Left lung (tissue), 10 donors: Measurements from ENCODE around the gene ZFHX3. TPM values are rescaled to one million over a fixed set of nuclear protein-coding genes. Genes with fewer than 3 reads are reported as not detected.

Source experiments
- ATAC-seq: fragments of 200-7000 bp; cut with Tn5 transposase; one replicate; pipeline ENCODE4 v1.9.1; 2020; ENCODE audit warnings: moderate library complexity
- DNase-seq, 4 donors: peaks; one replicate each; pipeline ENCODE4 v3.0.0-alpha.2; 2013 to 2020
- H3K27ac ChIP-seq, 2 donors: fragments of 200-600 bp; sonication (generic) in 1 of 2; one replicate each; pipeline versions ENCODE4 v1.5.0 to v1.8.0; 2020 to 2021
- H3K27me3 ChIP-seq, 2 donors: fragments of 200-600 bp; sonication (generic) in 1 of 2; one replicate each; pipeline versions ENCODE4 v1.5.0 to v1.8.0; 2020 to 2021
- H3K36me3 ChIP-seq, 2 donors: fragments of 200-600 bp; sonication (generic) in 1 of 2; one replicate each; pipeline versions ENCODE4 v1.5.0 to v1.8.0; 2020 to 2021
- H3K4me1 ChIP-seq, 2 donors: fragments of 200-600 bp; one replicate each; pipeline ENCODE4 v1.8.0; 2021
- H3K4me3 ChIP-seq, 2 donors: fragments of 200-600 bp; sonication (generic) in 1 of 2; one replicate each; pipeline versions ENCODE4 v1.5.0 to v1.8.0; 2020 to 2021; ENCODE audit warnings: mild to moderate bottlenecking in 1 of 2
- H3K9me3 ChIP-seq, 2 donors: fragments of 200-600 bp; sonication (generic) in 1 of 2; one replicate each; pipeline versions ENCODE4 v1.5.0 to v1.8.0; 2020 to 2021
- CTCF ChIP-seq, 2 donors: fragments of 200-600 bp; sonication (generic) in 1 of 2; IDR thresholded peaks; one replicate each; pipeline versions ENCODE4 v1.5.0 to v1.8.0; 2021; ENCODE audit warnings: antibody characterized with exemption in 2 of 2
- intact Hi-C, 2 donors: fragments of 100-400 bp; cut with DNase I; formaldehyde crosslinking; loops; one replicate each; pipeline versions ENCODE4 v1.11.2 to v1.14.2; 2022
- polyA plus RNA-seq, 6 donors: library from polyadenylated mRNA; unstranded; fragments of 120-200 nt; gene quantifications; one replicate each; pipeline ENCODE4 v1.2.1, GENCODE V29; 2013; ENCODE audit not compliant: insufficient read length in 6 of 6
- total RNA-seq, 2 donors: library from RNA; stranded (reverse); fragmentation: NEBNext Ultra II Directional; extraction: Animal tissue kit (Norgen Biotek cat#: 25700); gene quantifications; one replicate each; pipeline ENCODE4 v1.2.1, GENCODE V29; 2021
- donor health status: DM: no; HTN: yes; CAD: no.
- donor health status: DM: no; HTN: no; CAD: no.

Gene ZFHX3
- total and polyA plus RNA-seq, 8 donors: 21.4 to 34.7 (median 32.2) TPM

DNA sequence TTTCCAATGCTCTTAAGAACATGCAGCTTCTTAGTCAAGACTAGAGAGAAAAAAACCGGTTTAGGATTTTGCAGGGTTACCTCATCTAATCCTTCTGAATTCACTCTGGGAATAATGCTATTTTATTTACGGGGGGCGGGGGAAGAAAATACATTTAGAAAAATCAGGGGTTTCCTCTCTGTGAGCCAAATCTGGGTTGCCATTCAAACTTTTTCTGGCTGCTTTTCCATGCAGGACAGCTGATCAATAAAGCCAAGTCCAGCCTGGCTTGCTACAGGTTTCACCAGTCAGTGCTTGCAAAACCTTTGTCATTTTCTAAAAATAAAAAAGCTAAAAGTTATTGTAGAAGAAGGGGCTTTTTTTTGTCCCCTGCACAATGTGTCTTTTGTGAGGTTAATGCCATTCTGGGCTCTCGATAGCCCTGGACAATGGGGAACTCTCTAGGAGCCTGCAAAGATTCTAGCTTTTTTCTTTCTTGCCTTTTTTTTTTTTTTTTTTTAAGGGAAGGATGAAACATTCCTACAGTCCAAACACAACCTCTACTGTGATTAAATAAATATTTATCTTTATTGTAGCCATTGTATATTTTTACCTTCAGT is 13.1 kb upstream of the ZFHX3 start:
- no peak for DNase-seq
- Histone ChIP-seq H3K4me1 (peaks cover 7 to 42% of the 10 kb centered on the region in 2 donors), H3K4me3 (no peak overlapping the region), H3K36me3 (no peaks in the 10 kb centered on the region), H3K9me3 (no peaks in the 10 kb centered on the region), H3K27ac (no peak overlapping the region), H3K27me3 (peaks cover 14 to 87% of the 10 kb centered on the region in 2 donors)
- no peak for TF ChIP-seq CTCF (IDR thresholded peaks at IDR 0.05)
- intact Hi-C loops: loop anchor here in 1 of 2 donors (10.0 kb wide), 2 partner anchors 104 to 226 kb away; no protein-coding TSS in a partner anchor
- no peak for ATAC-seq

DNA sequence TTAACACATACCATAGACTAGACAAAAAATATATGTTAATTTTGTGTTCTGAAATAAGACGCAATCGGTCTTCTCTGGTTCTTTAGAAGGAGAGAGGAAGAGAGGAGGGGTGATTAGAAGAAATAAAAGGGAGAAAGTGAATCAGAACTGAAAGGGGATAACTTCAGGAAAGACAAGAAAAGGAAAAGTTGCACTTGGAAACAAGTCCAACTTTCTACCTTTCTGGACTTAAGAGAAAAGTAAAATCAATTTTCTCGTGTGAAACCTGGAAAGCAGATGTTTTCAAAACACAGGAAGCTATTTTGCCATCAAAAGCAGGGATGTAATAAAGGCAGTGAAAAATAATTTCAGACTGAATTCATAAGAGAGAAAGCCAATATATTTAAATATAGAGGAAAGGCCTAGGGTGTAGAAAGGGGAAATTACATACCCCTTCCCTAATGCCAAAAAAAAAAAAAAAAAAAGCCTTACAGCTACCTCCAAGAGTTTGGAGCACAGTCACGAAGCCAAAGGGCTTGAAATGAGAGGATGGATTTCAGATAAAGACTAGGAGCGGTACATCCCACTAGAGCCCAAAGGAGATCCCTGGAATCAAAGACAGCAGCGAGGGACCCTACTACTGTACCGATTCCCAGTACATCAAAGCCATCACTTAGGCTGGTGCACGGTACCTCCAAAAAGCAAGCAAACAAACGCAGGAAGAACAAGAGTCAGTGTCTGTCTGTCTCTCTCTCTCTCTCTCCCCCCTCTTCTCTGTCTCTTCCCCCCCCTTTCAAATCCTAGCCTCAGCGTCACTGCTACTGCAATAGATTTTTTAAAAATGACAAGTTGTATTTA is 12.1 kb upstream of the ZFHX3 start:
- peak overlapping the region in 1 of 2 donors; percentile 53 for H3K27ac ChIP-seq
- intact Hi-C loops: loop anchor here in 1 of 2 donors (10.0 kb wide), 2 partner anchors 105 to 225 kb away; no protein-coding TSS in a partner anchor
- H3K27me3 ChIP-seq: peaks cover 14 to 83% of the 10 kb centered on the region in 2 donors
- no peaks in the 10 kb centered on the region for H3K36me3 ChIP-seq
- no peaks in the 10 kb centered on the region for H3K9me3 ChIP-seq
- no peak for TF ChIP-seq CTCF (IDR thresholded peaks at IDR 0.05)
- peaks cover 10 to 47% of the 10 kb centered on the region in 2 donors for H3K4me1 ChIP-seq
- peak overlapping the region in 1 of 2 donors; percentile 61 for H3K4me3 ChIP-seq
- DNase-seq (no peak), ATAC-seq (no peak)

GRCh38 chr16:73058616-73059409 is 10.9 kb upstream of the ZFHX3 start:
- DNase-seq (peak in 3 of 4 donors; percentile 47 to 84 (median 63)), ATAC-seq (peak; percentile 22)
- TF ChIP-seq CTCF (IDR thresholded peaks at IDR 0.05): no peak
- Histone ChIP-seq H3K27ac (peak overlapping the region; percentile 88 to 96), H3K36me3 (no peaks in the 10 kb centered on the region), H3K4me3 (peak overlapping the region; percentile 47 to 61), H3K9me3 (no peaks in the 10 kb centered on the region), H3K27me3 (peaks cover 14 to 83% of the 10 kb centered on the region in 2 donors), H3K4me1 (peaks cover 16 to 54% of the 10 kb centered on the region in 2 donors)
- intact Hi-C loops: no loop called here

DNA sequence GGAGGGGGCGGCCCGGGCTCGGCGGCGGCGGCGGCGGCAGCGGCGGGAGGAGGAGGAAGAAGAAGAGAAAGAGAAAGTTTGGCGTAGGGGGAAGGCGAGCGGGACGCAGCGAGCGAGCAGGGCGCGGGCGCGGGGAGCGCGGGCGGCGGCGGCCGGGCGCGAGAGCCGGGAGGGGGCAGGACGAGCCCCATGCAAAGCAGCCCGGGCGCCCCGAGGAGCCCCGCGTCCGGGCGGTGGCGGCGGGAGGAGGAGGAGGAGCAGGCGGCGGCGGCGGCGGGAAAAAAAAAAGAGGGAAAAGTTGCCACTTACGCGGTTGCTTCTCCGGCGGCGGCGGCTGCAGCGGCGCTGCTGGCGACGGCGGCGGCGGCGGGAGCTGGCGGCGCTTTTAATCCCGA is 10.3 kb upstream of the ZFHX3 start:
- intact Hi-C loops: no loop called here
- Histone ChIP-seq H3K36me3 (no peaks in the 10 kb centered on the region), H3K9me3 (no peaks in the 10 kb centered on the region), H3K27me3 (peaks cover 14 to 80% of the 10 kb centered on the region in 2 donors), H3K27ac (peak overlapping the region; percentile 88 to 96), H3K4me3 (peak overlapping the region; percentile 47 to 61), H3K4me1 (peaks cover 16 to 57% of the 10 kb centered on the region in 2 donors)
- ATAC-seq (peak; percentile 21), DNase-seq (peak in 2 of 4 donors; percentile 44 to 88)
- TF ChIP-seq CTCF (IDR thresholded peaks at IDR 0.05): no peak
